GM19324 (cell line): ENCODE results near the gene C18orf63.

Source experiments
- ATAC-seq: cut with Tn5 transposase; IDR thresholded peaks from one replicate; pipeline ENCODE4 v1.9.1; 2021; ENCODE audit warnings: mild to moderate bottlenecking, moderate library complexity; ENCODE audit not compliant: unreplicated experiment, low FRiP score

Gene C18orf63

GRCh38 chr18:74400813-74401212 lies 85.2 kb downstream of the C18orf63 start:
- ATAC-seq = no peak

- ATAC-seq = no peak
These were observed 87.3 kb downstream of the C18orf63 start for GRCh38 chr18:74402806-74403433.

- no peak for ATAC-seq
These were observed 92.2 kb downstream of the C18orf63 start for GRCh38 chr18:74407888-74408287.
